Neutrophil (primary cell): ENCODE data around the gene EXOC4.

Experiments
- H3K27ac ChIP-seq: fragments of 200-600 bp; sonication (generic); 2 replicates; pipeline ENCODE4 v1.5.1; 2016; ENCODE audit warnings: mild to moderate bottlenecking, moderate library complexity
- H3K27me3 ChIP-seq: fragments of 200-600 bp; sonication (generic); 2 replicates; pipeline ENCODE4 v1.6.0; 2016; ENCODE audit warnings: mild to moderate bottlenecking
- H3K36me3 ChIP-seq: fragments of 200-600 bp; sonication (generic); 2 replicates; pipeline ENCODE4 v1.5.1; 2017
- H3K4me1 ChIP-seq, 2 experiments: fragments of 200-600 bp in 1 of 2; sonication (generic) in 1 of 2; 1 replicate in 1 of 2; 2 replicates in 1 of 2; pipeline versions ENCODE4 v1.5.1 to v1.6.1; 2013 to 2016; ENCODE audit warnings: low read depth in 1 of 2, low read length in 1 of 2, mild to moderate bottlenecking in 1 of 2, moderate library complexity in 1 of 2; ENCODE audit not compliant: control insufficient read depth in 1 of 2, insufficient read depth in 1 of 2
- H3K4me3 ChIP-seq, 2 experiments: fragments of 200-600 bp in 1 of 2; sonication (generic) in 1 of 2; 1 replicate in 1 of 2; 2 replicates in 1 of 2; pipeline ENCODE4 v1.5.1; 2013 to 2016; ENCODE audit warnings: low read depth in 1 of 2, low read length in 1 of 2, mild to moderate bottlenecking in 1 of 2, moderate library complexity in 1 of 2
- H3K9me3 ChIP-seq: fragments of 200-600 bp; sonication (generic); 2 replicates; pipeline ENCODE4 v1.5.1; 2016
- CTCF ChIP-seq: fragments of 200-600 bp; sonication (generic); IDR thresholded peaks from 2 replicates; pipeline ENCODE4 v1.5.1; 2016; ENCODE audit warnings: antibody characterized with exemption

Gene EXOC4

GRCh38 chr7:133295484-133295883 lies 42.6 kb downstream of the EXOC4 start:
- TF ChIP-seq CTCF = no peak

GRCh38 chr7:133297093-133297492 lies 44.2 kb downstream of the EXOC4 start:
- no peak overlapping the region for H3K27ac ChIP-seq
- no peak for TF ChIP-seq CTCF
- peaks cover 7 to 16% of the 10 kb centered on the region in 2 experiments for H3K4me1 ChIP-seq
- H3K9me3 ChIP-seq = no peaks in the 10 kb centered on the region
- H3K4me3 ChIP-seq = no peak overlapping the region
- no peaks in the 10 kb centered on the region for H3K36me3 ChIP-seq
- H3K27me3 ChIP-seq = no peaks in the 10 kb centered on the region

More at GRCh38 chr7:133295484-133295883, 42.6 kb downstream of the EXOC4 start:
- H3K27me3 ChIP-seq = no peaks in the 10 kb centered on the region
- no peak overlapping the region for H3K27ac ChIP-seq
- no peak overlapping the region for H3K4me3 ChIP-seq
- H3K4me1 ChIP-seq = peaks cover 7 to 10% of the 10 kb centered on the region in 2 experiments
- no peaks in the 10 kb centered on the region for H3K9me3 ChIP-seq
- H3K36me3 ChIP-seq = peaks cover 4% of the 10 kb centered on the region

- no peaks in the 10 kb centered on the region for H3K27me3 ChIP-seq
- no peaks in the 10 kb centered on the region for H3K9me3 ChIP-seq
- H3K4me3 ChIP-seq = no peak overlapping the region
- TF ChIP-seq CTCF = no peak
- H3K4me1 ChIP-seq = peaks cover 7 to 17% of the 10 kb centered on the region in 2 experiments
- H3K27ac ChIP-seq = no peak overlapping the region
- no peaks in the 10 kb centered on the region for H3K36me3 ChIP-seq
These were observed 45.2 kb downstream of the EXOC4 start for GRCh38 chr7:133298080-133298479.

GRCh38 chr7:133299676-133300075 lies 46.8 kb downstream of the EXOC4 start:
- Histone ChIP-seq H3K4me1 (peaks cover 0 to 7% of the 10 kb centered on the region in 2 experiments), H3K9me3 (no peaks in the 10 kb centered on the region), H3K27me3 (no peaks in the 10 kb centered on the region), H3K4me3 (no peak overlapping the region), H3K27ac (no peak overlapping the region), H3K36me3 (no peaks in the 10 kb centered on the region)
- TF ChIP-seq CTCF = no peak

GRCh38 chr7:133300088-133300487 lies 47.2 kb downstream of the EXOC4 start:
- no peaks in the 10 kb centered on the region for H3K36me3 ChIP-seq

More at GRCh38 chr7:133300088-133300487, 47.2 kb downstream of the EXOC4 start:
- H3K27ac ChIP-seq = no peak overlapping the region
- no peaks in the 10 kb centered on the region for H3K27me3 ChIP-seq
- H3K4me3 ChIP-seq = no peak overlapping the region
- no peak for TF ChIP-seq CTCF
- no peaks in the 10 kb centered on the region for H3K9me3 ChIP-seq
- peaks cover 0 to 7% of the 10 kb centered on the region in 2 experiments for H3K4me1 ChIP-seq
